HG03342 (cell line): ENCODE measurements around the gene DAGLA.

Source experiments
- ATAC-seq: cut with Tn5 transposase; IDR thresholded peaks from one replicate; pipeline ENCODE4 v1.9.1; 2021; ENCODE audit warnings: mild to moderate bottlenecking, moderate library complexity; ENCODE audit not compliant: unreplicated experiment

Gene DAGLA

DNA sequence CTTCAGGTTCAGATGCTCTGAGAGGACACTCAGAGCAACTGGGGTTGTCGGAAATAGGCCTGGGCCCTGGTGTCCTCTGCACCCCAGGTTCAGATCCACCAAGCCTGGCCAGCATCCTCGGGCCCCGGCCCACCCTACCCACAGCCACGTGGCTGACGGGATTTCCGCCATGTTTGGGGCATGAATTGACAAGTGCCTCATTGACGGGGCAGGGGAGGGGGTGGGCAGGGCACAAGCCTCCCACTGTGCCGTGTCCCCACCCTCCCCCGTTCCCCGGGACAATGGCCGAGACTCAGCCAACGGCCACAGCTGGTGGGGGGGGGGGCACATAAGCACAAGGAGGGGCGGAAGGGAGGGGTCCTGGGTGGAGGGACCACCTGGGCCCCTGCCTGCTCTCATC lies 80.8 kb downstream of the DAGLA start:
- ATAC-seq: no peak

DNA sequence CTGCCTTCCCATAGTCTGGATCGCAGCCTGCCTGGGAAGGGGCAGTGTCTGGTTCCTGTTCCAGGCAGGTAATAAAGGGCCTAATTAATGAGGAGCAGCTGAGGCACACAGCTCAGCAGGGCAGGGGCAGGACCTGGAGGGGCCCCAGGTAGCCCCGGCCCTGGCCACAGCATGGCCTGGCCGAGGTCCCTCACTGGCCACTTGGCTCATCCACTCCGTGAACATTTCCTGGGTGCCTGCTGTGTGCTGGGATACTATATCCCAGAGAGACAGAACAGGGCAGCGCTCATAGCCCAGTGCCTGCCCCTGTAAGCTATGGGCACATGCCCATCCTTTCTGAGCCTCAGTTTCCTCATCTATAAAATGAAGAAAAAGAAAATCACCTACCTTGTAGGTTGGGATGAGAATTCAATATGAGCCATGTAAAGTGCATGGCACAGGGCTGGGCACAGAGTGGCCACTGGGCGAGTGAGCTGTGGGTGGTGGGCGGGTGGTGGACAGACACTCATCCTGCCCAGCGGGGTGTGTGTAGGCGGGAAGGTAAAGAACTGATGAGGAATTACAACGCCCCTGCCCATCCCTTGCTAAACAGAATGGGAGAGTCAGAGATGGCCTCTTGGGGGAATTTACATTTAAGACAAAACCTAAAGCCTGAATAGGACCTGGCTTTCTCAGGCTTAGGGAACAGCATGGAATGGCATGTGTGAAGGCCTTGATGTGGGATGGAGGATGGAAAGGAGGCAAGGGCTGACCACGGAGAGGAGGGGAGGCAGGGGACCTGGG lies 81.4 kb downstream of the DAGLA start:
- ATAC-seq: no peak

DNA sequence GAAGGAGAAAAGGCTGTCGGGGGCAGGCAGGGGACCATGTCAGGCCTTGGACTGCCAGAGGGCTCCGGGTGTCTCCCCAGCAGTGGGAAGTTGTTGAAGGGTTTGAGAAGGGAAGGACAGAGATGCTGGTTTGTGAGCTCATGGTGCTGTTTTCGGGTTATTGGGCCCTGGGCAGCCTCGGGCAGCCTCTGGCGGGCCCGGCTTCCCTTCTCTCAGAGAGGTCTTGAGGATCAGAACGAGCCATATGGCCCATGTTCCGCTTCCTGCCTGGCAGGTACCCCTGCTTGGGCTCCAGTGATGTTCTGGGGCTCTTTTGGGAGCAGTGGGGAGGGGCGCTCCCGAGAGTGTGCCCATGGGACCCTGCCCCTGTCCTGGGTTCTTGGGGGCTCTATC lies 82.0 kb downstream of the DAGLA start:
- ATAC-seq: no peak

DNA sequence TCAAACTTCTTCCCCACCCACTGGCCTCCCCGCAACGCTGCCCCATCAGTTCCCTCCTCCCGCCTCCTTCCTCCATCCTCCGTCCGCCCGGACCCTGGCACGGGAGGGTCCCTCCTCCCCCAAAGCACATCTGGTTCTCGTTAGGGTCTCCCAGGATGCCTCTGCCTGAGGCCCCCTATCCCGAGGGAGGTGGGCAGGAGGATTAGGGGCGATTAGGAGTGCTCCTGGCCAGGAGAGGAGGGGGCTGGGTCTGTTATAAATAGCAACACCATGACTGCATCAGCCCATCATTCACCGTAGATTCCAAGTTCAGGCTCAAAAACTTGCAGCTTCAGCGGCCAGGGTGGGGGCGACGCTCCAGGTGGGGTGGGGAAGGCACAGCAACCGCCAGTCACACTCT lies 82.6 kb downstream of the DAGLA start:
- no peak for ATAC-seq

DNA sequence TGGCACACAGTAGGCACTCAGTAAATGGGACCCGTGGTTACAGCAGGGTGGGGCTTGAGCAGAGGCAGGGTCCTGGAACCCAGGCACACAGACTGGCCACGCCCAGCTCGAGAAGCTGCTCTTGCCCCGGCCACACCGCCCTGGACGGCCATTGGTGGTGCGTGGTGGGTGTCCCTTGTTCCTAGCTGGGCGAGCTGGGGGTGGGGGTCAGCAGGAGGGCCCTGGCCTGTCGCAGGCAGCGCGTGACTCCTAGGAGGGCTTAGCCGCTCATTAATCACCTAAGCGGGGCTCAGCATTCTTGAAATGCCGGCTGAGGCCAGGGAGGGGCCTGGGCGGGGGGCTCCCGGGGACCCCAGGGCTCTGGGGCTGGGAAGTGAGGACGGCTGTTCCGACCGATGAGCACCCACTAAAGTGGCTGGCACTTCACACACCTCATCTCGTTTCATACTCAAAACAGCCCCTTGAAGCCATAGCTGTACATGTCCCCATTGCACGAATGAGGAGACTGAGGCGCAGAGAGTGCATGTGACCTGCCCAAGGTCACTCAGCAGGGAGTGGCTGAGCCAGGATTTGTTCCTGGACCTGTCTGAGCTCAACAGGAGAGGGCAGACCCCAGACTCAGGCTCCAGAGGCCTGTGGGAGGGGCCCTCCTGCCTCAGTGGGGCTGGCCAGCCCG lies 83.9 kb downstream of the DAGLA start:
- ATAC-seq: no peak

DNA sequence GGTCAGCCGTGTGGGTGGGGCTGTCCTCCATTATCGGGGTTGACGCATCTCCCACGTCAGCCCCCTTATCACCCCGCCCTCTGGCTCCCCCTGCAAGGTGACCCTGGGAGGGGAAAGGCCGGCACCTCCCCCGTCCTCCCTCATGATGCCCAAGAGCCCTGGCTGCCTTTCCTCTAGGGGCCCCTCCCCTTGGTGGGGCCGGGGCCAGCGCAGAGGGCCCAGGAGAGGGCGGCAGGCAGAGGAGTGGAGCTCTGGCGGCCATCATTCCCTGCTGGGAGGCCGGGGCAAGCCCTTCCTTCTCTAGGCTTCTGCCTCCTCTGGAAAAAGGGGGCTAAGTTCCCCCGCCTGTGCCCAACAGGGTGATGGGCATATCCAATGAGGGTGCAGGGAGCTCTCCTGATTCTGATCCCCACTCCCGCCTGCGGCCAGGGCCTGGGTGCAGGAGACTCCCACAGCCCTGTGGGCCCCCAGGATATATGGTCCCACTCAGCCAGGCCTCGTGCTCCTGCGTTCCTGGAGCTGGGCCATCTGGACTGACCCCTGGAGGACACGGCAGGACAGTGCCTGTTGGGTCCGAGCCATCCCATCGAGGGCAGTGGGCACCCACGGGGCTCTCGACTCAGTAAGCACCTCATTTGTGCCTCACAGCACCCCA lies 84.5 kb downstream of the DAGLA start:
- ATAC-seq: no peak

DNA sequence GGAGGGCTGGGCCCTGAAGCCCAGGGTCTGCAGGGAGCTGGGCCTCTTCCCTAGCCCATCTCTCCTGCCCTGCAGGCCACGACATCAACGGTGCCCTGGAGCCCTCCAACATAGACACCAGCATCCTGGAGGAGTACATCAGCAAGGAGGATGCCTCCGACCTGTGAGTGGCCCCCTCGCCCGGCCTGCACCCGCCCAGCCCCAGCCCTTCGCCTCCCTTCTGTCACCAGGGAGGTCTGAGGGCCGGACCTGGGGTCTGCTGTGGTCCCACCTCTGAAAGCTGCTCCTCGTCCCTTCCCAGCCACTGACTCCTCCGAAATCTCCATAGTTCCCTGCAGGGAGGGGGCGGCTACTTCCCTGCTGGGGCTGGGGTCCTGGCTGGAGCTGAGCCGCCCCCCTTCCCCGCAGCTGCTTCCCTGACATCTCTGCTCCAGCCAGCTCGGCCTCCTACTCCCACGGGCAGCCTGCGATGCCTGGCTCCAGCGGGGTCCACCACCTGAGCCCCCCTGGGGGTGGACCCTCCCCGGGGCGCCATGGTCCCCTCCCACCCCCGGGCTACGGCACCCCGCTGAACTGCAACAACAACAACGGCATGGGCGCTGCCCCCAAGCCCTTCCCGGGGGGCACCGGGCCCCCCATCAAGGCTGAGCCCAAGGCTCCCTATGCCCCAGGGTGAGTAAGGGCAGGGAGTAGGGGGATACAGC lies 85.5 kb downstream of the DAGLA start:
- no peak for ATAC-seq

DNA sequence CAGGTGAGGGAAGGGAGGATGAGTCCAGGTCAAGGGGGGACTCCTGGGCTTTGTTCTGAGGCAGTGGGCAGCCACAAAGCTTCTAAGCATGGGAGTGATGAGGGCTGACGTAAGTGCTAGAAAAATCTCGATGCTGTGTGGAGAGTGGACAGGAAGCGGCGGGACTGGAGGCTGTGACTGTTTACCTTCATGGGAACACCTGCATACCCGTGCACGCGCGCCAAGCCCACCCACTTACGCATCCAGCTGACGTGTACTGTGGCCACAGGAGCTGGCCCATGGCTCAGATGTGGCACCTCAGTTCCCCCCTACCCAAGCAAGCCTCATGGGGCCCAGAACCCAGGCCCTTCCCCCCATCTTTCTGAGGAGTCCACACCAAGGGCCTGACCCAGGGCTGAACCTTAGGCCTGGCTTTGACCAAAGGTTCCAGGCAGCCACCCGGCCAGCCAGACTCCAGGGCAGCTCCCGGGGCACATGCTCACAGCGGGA lies 86.2 kb downstream of the DAGLA start:
- no peak for ATAC-seq

DNA sequence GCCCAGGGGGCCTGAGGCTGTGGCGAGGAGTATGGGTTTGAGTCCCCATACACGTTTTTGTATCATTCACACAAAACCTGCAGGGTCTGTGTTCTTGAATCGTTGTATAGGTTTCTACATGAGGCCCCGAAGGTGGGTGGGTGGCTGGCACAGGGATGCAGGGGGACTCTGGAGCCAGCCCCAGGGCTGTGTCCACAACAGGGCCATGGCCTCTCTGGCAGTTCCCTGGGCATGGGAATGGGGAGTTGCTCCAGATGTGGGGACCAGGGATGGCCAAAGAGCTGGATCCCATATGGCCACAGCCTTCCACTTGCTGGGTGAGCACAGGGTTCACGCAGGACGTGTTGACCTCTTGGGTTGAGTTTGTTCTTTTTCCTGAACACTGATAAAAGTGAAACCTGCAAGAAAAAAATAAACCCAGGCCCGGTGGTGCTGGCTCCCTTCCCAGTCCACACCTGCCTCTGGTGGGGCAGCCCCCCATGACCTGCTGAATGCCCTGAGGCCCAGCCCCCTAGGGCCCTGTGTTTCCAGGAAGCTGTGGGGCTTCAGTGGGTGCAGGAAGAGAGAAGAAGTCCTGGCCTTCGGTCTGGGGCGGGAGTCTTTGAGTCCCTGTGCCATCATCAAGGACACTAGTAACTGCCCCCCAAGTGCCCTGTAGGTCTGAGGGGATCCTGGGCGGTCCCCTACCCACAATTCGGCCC lies 88.3 kb downstream of the DAGLA start:
- ATAC-seq: no peak

DNA sequence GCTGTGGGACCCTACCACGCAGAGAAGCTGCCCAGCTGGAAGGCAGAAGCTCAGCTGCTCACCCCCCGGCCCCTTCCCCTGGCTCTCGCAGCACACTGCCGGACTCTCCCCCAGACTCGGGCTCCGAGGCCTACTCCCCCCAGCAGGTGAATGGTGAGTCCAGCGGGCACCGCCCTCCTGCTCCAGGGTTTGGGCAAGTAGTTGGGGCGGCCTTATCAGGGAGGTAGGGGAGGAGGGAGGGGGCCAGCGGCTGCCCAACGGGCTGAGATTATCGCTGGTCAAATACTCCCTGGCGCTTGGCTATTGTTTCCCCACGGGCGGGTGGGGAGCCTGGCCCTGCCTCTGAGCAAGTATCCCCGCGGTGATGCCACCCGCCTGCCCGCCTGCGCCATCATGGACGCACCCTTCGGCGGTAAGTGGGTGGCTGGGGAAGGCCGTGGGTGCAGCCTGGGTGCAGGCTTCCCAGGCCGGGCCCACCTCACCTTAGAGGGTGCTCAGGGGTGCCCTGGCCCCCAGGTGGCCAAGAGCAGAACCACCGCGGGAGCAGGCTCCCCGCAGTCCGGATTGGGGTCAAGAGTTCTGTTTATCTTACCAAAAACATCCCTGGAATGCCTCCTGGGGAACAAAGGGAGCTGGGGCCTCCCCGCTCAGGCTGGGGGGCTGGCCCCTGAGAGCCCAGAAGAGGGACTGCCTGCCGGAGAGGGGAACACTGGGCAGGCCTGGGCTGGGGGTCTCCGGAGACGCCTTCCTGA lies 89.2 kb downstream of the DAGLA start:
- ATAC-seq: no peak

DNA sequence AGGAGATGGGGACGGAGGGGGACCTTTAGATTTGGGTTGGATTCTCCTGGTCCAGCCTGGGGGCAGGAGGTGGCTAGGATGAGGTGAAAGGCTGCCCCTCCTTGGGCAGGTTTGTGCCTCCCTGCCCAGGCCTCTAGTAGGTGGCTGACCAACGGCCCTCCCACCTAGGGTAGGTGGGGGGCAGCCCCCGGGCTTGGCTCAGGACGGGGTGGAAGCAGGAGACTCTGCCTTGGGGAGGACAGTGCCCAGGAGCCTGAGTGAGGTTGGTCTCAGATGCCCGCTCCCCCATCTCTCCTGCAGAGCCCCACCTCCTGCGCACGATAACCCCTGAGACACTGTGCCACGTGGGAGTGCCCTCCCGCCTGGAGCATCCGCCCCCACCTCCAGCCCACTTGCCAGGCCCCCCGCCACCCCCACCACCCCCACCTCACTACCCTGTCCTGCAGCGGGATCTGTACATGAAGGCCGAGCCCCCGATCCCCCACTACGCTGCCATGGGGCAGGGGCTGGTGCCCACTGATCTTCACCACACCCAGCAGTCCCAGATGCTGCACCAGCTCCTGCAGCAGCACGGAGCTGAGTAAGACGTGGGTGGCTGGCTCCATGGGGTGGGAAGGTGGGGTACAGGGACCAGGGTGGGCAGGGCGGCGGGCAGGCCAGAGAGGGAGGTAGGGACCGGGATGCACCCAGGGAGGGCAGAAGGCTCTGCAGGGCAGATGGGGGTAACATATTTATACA lies 89.9 kb downstream of the DAGLA start:
- no peak for ATAC-seq

DNA sequence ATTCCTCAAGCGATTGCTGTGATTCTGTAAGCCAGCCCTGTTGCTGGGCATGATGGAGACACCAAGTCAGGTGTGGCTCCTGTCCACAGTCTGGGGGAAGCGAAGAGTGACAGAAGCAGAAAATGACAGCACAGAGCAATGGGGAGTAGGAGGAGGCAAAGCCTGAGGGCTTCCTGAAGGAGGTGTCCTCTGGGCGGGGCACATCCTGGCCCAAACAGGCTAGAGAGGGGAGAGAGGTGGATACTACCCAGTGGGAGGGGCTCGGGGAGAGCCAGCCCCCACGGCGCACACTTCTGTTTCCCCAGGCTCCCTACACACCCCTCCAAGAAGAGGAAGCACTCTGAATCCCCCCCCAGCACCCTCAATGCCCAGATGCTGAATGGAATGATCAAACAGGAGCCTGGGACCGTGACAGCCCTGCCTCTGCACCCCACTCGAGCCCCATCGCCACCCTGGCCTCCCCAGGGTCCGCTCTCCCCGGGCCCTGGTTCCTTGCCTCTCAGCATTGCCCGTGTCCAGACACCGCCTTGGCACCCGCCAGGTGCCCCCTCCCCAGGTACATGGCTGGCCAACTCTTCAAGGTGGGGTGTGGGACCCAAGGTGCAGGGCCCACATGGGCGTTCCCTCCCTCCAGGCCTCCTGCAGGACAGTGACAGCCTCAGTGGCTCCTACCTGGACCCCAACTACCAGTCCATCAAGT lies 91.2 kb downstream of the DAGLA start:
- ATAC-seq: no peak

DNA sequence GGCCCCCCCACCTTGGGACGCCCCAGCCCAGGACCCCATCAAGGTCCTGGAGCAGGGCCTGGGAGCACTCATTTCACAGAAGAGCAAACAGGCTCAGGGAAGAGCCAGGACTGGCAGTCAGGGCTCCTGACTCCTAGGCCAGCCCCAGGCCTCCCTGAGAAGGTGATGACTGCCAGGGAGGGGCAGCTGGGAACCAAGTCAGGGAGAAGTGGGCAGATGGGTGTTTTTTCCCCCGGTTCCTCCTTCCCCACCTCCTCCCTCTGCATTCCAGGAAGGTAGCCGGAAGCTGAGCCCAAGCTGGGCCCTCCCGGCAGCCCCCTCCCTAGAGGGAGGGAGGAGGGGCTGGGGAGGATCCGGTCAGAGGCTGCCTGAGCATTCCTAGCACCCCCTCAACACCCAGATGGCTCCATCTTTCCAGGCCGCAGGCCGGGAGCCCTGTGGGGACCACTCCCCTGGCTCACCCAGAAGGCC lies 91.8 kb downstream of the DAGLA start:
- ATAC-seq: no peak

DNA sequence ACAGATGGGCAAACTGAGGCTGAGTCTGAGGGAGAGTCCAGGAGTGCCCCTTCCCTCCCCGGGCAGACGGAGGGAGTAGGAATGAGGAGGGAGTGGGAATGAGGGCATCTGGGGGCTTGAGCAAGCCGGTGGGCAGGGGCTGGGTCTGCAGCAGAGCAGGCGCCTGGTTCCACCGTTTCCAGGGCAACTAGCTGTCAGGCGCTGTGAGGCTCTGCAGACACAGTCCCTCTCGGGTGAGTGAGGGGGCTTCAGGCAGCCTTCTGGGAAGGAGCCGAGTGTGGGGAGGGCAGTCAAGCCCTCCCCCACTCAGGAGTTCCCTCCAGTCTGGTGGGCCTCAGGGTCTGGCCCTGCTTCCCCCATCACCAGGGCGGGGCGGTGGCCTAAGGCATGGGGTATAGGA lies 93.2 kb downstream of the DAGLA start:
- no peak for ATAC-seq

DNA sequence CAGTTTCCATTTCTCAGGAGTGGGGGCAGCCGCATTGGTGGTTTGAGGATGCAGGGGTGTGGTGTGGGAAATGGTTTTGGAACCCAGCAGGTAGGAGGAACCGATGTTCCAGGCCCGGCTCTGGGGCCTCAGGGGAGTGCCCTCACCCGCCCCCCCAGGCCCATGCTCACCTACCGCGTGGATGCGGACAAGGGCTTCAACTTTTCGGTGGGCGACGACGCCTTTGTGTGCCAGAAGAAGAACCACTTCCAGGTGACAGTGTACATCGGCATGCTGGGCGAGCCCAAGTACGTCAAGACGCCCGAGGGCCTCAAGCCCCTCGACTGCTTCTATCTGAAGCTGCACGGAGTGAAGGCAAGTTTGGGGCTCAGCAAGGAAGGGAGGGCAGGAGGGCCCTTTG lies 93.6 kb downstream of the DAGLA start:
- no peak for ATAC-seq

DNA sequence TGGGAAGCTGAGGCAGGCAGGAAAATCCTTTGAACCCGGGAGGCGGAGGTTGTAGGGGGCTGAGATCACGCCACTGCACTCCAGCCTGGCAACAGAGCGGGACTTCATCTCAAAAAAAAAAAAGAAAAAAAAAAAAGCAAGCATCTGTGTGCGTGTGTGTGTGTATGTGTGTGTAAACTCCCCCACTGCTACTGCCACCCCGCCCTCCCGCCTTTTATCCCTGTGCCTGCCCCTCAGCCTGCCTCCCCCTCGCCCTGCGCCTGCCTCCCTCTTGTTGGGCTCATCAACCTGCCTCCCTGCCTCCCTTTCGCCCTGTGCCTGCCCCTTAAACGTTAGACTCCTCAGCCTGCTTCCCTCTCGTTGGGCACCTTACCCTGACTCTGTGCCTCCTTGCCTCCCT lies 94.2 kb downstream of the DAGLA start:
- no peak for ATAC-seq

DNA sequence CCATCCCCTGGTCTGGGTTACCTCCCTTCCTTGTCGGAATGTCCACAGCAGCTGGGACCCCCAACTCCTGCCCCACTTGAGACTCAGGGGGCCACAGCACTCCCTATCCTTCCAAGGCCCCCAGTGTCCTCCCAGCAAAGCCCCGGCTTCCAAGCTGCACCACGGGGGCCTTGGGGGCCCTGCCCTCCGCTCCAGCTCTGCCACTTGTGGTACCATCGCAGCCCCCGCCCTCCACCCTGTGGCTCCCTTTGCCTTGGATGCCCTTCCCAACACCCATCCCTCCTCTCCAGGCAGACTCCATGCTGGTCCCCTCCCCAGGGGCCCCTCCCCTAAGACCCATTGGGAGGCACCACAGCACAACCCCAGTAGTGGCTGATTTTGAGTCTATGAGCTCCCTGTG lies 94.9 kb downstream of the DAGLA start:
- no peak for ATAC-seq
